Left lung (tissue), 10 donors: ENCODE results near the gene CCDC198. TPM values are rescaled to one million over a fixed set of nuclear protein-coding genes. Genes with fewer than 3 reads are reported as not detected.

Experiments used
- ATAC-seq: fragments of 200-7000 bp; cut with Tn5 transposase; one replicate; pipeline ENCODE4 v1.9.1; 2020; ENCODE audit warnings: moderate library complexity
- DNase-seq, 4 donors: peaks; one replicate each; pipeline ENCODE4 v3.0.0-alpha.2; 2013 to 2020
- H3K27ac ChIP-seq, 2 donors: fragments of 200-600 bp; sonication (generic) in 1 of 2; one replicate each; pipeline versions ENCODE4 v1.5.0 to v1.8.0; 2020 to 2021
- H3K27me3 ChIP-seq, 2 donors: fragments of 200-600 bp; sonication (generic) in 1 of 2; one replicate each; pipeline versions ENCODE4 v1.5.0 to v1.8.0; 2020 to 2021
- H3K36me3 ChIP-seq, 2 donors: fragments of 200-600 bp; sonication (generic) in 1 of 2; one replicate each; pipeline versions ENCODE4 v1.5.0 to v1.8.0; 2020 to 2021
- H3K4me1 ChIP-seq, 2 donors: fragments of 200-600 bp; one replicate each; pipeline ENCODE4 v1.8.0; 2021
- H3K4me3 ChIP-seq, 2 donors: fragments of 200-600 bp; sonication (generic) in 1 of 2; one replicate each; pipeline versions ENCODE4 v1.5.0 to v1.8.0; 2020 to 2021; ENCODE audit warnings: mild to moderate bottlenecking in 1 of 2
- H3K9me3 ChIP-seq, 2 donors: fragments of 200-600 bp; sonication (generic) in 1 of 2; one replicate each; pipeline versions ENCODE4 v1.5.0 to v1.8.0; 2020 to 2021
- intact Hi-C, 2 donors: fragments of 100-400 bp; cut with DNase I; formaldehyde crosslinking; loops; one replicate each; pipeline versions ENCODE4 v1.11.2 to v1.14.2; 2022
- polyA plus RNA-seq, 6 donors: library from polyadenylated mRNA; unstranded; fragments of 120-200 nt; gene quantifications; one replicate each; pipeline ENCODE4 v1.2.1, GENCODE V29; 2013; ENCODE audit not compliant: insufficient read length in 6 of 6
- total RNA-seq, 2 donors: library from RNA; stranded (reverse); fragmentation: NEBNext Ultra II Directional; extraction: Animal tissue kit (Norgen Biotek cat#: 25700); gene quantifications; one replicate each; pipeline ENCODE4 v1.2.1, GENCODE V29; 2021
- TF ChIP-seq, protein P1 (sequence below), 2 donors: fragments of 200-600 bp; sonication (generic) in 1 of 2; IDR thresholded peaks; one replicate each; pipeline versions ENCODE4 v1.5.0 to v1.8.0; 2021; ENCODE audit warnings: antibody characterized with exemption in 2 of 2
- donor health status: DM: no; HTN: yes; CAD: no.
- donor health status: DM: no; HTN: no; CAD: no.

The CCDC198 gene
- total and polyA plus RNA-seq, 8 donors, result 31.3 to 81.9 (median 52.9) TPM; not detected in 2

DNA sequence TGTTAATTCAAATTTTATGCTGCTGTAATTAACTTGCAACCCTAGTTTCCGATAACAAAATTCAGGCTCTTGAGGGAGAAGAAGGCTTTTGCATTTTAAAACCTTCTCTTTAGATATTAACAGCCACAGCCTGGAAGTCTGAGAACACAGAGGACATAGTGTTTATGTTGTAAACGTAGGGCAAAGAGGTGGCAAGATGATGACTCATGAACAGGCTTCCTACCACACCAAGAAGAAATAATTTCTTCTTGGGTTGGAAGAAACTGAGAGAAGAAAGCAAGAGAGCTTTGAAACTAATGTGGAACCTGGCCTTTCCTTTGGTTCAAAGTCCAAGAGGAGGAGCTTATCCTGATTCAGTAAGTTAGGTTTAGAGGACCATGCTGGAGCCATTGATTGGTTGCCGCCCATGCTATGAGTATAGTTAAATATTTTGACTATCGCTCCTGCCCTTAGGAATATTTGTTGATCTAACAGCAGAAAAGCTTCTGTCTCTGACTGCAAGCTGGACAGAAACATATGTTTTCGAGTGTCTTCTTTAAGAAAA is 31.8 kb downstream of the CCDC198 start:
- Histone ChIP-seq H3K9me3 (no peaks in the 10 kb centered on the region), H3K4me3 (no peak overlapping the region), H3K27ac (no peak overlapping the region), H3K36me3 (no peaks in the 10 kb centered on the region), H3K27me3 (no peaks in the 10 kb centered on the region), H3K4me1 (no peaks in the 10 kb centered on the region)
- intact Hi-C loops, result no loop called here
- ATAC-seq (no peak), DNase-seq (no peak)
- TF ChIP-seq, protein P1, sequence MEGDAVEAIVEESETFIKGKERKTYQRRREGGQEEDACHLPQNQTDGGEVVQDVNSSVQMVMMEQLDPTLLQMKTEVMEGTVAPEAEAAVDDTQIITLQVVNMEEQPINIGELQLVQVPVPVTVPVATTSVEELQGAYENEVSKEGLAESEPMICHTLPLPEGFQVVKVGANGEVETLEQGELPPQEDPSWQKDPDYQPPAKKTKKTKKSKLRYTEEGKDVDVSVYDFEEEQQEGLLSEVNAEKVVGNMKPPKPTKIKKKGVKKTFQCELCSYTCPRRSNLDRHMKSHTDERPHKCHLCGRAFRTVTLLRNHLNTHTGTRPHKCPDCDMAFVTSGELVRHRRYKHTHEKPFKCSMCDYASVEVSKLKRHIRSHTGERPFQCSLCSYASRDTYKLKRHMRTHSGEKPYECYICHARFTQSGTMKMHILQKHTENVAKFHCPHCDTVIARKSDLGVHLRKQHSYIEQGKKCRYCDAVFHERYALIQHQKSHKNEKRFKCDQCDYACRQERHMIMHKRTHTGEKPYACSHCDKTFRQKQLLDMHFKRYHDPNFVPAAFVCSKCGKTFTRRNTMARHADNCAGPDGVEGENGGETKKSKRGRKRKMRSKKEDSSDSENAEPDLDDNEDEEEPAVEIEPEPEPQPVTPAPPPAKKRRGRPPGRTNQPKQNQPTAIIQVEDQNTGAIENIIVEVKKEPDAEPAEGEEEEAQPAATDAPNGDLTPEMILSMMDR (IDR thresholded peaks at IDR 0.05), result no peak

DNA sequence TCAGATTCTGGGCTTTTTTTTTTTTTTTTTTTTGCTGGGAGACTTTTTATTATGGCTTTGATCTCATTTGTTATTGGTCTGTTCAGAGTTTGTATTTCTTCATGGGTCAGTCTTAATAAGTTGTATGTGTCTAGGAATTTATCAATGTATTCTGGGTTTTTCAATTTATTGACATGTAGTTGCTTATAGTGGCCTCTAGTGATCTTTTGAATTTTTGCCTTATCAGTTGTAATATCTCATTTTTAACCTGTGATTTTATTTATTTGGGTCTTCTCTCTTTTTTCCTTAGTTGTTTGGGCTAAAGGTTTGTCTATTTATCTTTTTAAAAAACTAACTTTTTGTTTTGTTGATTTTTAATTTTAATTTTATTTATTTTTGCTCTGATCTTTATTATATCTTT is 57.7 kb downstream of the CCDC198 start:
- H3K4me1 ChIP-seq, result no peaks in the 10 kb centered on the region
- H3K27ac ChIP-seq, result no peak overlapping the region
- H3K36me3 ChIP-seq, result no peaks in the 10 kb centered on the region
- no peaks in the 10 kb centered on the region for H3K27me3 ChIP-seq
- TF ChIP-seq, protein P1 (IDR thresholded peaks at IDR 0.05), result no peak
- DNase-seq (no peak), ATAC-seq (no peak)
- H3K4me3 ChIP-seq, result no peak overlapping the region
- intact Hi-C loops, result no loop called here
- H3K9me3 ChIP-seq, result peaks cover 0 to 7% of the 10 kb centered on the region in 2 donors

- intact Hi-C loops, result no loop called here
- H3K27me3 ChIP-seq, result no peaks in the 10 kb centered on the region
- TF ChIP-seq, protein P1 (IDR thresholded peaks at IDR 0.05), result no peak
- H3K4me1 ChIP-seq, result no peaks in the 10 kb centered on the region
- H3K4me3 ChIP-seq, result no peak overlapping the region
- ATAC-seq (no peak), DNase-seq (no peak)
- H3K9me3 ChIP-seq, result no peaks in the 10 kb centered on the region
- no peaks in the 10 kb centered on the region for H3K36me3 ChIP-seq
- no peak overlapping the region for H3K27ac ChIP-seq
Observed at GRCh38 chr14:57420986-57421385, 72.7 kb downstream of the CCDC198 start.

DNA sequence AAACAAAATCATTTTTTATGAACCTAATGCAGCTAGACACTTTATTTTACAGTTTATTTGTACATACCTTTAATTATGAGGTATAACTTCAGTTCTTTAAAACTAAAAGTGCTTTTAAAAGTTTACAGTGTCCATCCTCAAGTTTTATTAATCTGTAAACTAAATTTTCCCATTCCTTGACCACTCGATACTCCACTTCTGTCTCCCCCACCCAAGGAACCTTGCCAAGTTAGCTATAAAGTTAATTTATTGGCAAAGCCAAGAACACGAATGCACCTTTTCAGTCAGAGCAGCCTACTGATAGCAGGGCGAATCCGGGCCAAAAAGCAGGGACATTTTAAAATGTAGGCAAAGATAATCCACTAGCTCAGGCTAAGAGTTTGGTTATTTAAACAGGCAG is 73.6 kb downstream of the CCDC198 start:
- ATAC-seq (no peak), DNase-seq (no peak)
- intact Hi-C loops, result no loop called here
- TF ChIP-seq, protein P1 (IDR thresholded peaks at IDR 0.05), result no peak
- no peaks in the 10 kb centered on the region for H3K27me3 ChIP-seq
- no peaks in the 10 kb centered on the region for H3K4me1 ChIP-seq
- H3K27ac ChIP-seq, result no peak overlapping the region
- H3K36me3 ChIP-seq, result no peaks in the 10 kb centered on the region
- H3K9me3 ChIP-seq, result no peaks in the 10 kb centered on the region
- H3K4me3 ChIP-seq, result no peak overlapping the region

Other genes starting within 250 kb of the CCDC198 start
- 10 to 100 TPM; 59.5 to 73.0 TPM for gene EXOC5, start 225.0 kb downstream of the CCDC198 start, total RNA-seq
- 10 to 100 TPM; 70.6 to 81.7 (median 79.2) TPM for gene EXOC5, start 225.0 kb downstream of the CCDC198 start, polyA plus RNA-seq
- gene AP5M1, start 224.9 kb downstream of the CCDC198 start, total RNA-seq, result 10 to 100 TPM; 42.2 to 43.5 TPM
- 10 to 100 TPM; 37.0 to 51.9 (median 43.5) TPM for gene AP5M1, start 224.9 kb downstream of the CCDC198 start, polyA plus RNA-seq
- 10 to 100 TPM; 12.3 to 14.4 TPM for gene NAA30, start 103.3 kb downstream of the CCDC198 start, total RNA-seq
- gene NAA30, start 103.3 kb downstream of the CCDC198 start, polyA plus RNA-seq, result 10 to 100 TPM; 22.2 to 25.7 (median 24.4) TPM